HepG2 (cell line): ENCODE measurements around the gene CKS2.

Source experiments
- ELF1 ChIP-seq: sonication (generic); formaldehyde crosslinking; IDR thresholded peaks from 2 replicates; pipeline ENCODE4 v1.4.0; 2020; ENCODE audit warnings: missing genetic modification reagents
- EP300 ChIP-seq, 3 experiments: sonication (generic) in 1 of 3; formaldehyde crosslinking in 1 of 3; IDR thresholded peaks; 2 replicates each; pipeline versions ENCODE4 v1.5.1 to v1.6.1; 2011 to 2020; ENCODE audit warnings: low read depth in 2 of 3, low read length in 2 of 3, borderline replicate concordance in 1 of 3, improper control_type of control experiment in 1 of 3, mild to moderate bottlenecking in 1 of 3, missing genetic modification reagents in 1 of 3, moderate library complexity in 1 of 3
- GABPA ChIP-seq, 2 experiments: IDR thresholded peaks; 2 replicates each; pipeline ENCODE4 v1.6.1; 2011 to 2016; ENCODE audit warnings: low read depth in 2 of 2, low read length in 1 of 2, missing biosample characterization in 1 of 2, missing genetic modification characterization in 1 of 2
- KAT2B ChIP-seq: fragments of 150-350 bp; IDR thresholded peaks from 2 replicates; pipeline ENCODE4 v1.6.1; 2014; ENCODE audit warnings: low read depth, low read length, borderline replicate concordance
- POLR2AphosphoS5 ChIP-seq: IDR thresholded peaks from 2 replicates; pipeline ENCODE4 v1.6.1; 2012; ENCODE audit warnings: low read depth, low read length
- SALL2 ChIP-seq: sonication (generic); formaldehyde crosslinking; IDR thresholded peaks from 2 replicates; pipeline ENCODE4 v1.8.1; 2023; ENCODE audit warnings: mild to moderate bottlenecking, missing genetic modification reagents, inconsistent platforms
- TBP ChIP-seq: sonication (generic); formaldehyde crosslinking; IDR thresholded peaks from 2 replicates; pipeline ENCODE4 v1.5.0; 2020; ENCODE audit warnings: missing genetic modification reagents
- ZNF124 ChIP-seq: sonication (generic); formaldehyde crosslinking; IDR thresholded peaks from 2 replicates; pipeline ENCODE4 v1.4.0; 2020; ENCODE audit warnings: missing genetic modification reagents
- ZNF547 ChIP-seq: sonication (generic); formaldehyde crosslinking; IDR thresholded peaks from 2 replicates; pipeline ENCODE4 v1.5.1; 2020; ENCODE audit warnings: mild to moderate bottlenecking, missing genetic modification reagents
- ZSCAN30 ChIP-seq: sonication (generic); formaldehyde crosslinking; IDR thresholded peaks from 2 replicates; pipeline ENCODE4 v1.5.0; 2020; ENCODE audit warnings: mild to moderate bottlenecking, missing genetic modification reagents
- TF ChIP-seq, protein P1 (sequence below): sonication (generic); formaldehyde crosslinking; IDR thresholded peaks from one replicate; pipeline ENCODE4 v1.5.1; 2020; ENCODE audit warnings: mild to moderate bottlenecking, missing genetic modification reagents; ENCODE audit errors: not compliant biosample characterization
- TF ChIP-seq, protein P2 (sequence below): sonication (generic); formaldehyde crosslinking; IDR thresholded peaks from 2 replicates; pipeline ENCODE4 v1.8.0; 2022; ENCODE audit warnings: mild to moderate bottlenecking, missing genetic modification reagents
- TF ChIP-seq, protein P3 (sequence below): sonication (generic); formaldehyde crosslinking; IDR thresholded peaks from 2 replicates; pipeline ENCODE4 v1.4.0; 2020; ENCODE audit warnings: missing genetic modification reagents

DNA sequence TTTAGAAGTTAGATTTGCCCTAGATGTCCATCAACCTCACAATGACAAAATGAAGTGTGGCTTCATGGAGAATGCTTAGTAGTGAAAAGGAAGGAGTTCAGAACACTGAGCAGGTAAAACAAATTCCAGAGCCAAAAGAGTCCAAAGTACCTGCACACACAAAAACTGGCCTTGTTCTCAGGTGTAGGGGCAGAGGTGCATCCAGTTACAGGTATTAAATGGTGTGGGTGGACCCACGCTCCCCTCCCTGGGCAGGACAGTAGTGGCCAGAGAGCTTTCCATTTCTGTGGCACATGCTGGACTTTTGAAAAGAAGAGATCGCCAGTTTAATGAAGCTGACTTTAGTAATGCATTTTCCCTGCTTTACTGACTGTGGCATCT, 54.5 kb downstream of the CKS2 start:
- TF ChIP-seq, protein P1, sequence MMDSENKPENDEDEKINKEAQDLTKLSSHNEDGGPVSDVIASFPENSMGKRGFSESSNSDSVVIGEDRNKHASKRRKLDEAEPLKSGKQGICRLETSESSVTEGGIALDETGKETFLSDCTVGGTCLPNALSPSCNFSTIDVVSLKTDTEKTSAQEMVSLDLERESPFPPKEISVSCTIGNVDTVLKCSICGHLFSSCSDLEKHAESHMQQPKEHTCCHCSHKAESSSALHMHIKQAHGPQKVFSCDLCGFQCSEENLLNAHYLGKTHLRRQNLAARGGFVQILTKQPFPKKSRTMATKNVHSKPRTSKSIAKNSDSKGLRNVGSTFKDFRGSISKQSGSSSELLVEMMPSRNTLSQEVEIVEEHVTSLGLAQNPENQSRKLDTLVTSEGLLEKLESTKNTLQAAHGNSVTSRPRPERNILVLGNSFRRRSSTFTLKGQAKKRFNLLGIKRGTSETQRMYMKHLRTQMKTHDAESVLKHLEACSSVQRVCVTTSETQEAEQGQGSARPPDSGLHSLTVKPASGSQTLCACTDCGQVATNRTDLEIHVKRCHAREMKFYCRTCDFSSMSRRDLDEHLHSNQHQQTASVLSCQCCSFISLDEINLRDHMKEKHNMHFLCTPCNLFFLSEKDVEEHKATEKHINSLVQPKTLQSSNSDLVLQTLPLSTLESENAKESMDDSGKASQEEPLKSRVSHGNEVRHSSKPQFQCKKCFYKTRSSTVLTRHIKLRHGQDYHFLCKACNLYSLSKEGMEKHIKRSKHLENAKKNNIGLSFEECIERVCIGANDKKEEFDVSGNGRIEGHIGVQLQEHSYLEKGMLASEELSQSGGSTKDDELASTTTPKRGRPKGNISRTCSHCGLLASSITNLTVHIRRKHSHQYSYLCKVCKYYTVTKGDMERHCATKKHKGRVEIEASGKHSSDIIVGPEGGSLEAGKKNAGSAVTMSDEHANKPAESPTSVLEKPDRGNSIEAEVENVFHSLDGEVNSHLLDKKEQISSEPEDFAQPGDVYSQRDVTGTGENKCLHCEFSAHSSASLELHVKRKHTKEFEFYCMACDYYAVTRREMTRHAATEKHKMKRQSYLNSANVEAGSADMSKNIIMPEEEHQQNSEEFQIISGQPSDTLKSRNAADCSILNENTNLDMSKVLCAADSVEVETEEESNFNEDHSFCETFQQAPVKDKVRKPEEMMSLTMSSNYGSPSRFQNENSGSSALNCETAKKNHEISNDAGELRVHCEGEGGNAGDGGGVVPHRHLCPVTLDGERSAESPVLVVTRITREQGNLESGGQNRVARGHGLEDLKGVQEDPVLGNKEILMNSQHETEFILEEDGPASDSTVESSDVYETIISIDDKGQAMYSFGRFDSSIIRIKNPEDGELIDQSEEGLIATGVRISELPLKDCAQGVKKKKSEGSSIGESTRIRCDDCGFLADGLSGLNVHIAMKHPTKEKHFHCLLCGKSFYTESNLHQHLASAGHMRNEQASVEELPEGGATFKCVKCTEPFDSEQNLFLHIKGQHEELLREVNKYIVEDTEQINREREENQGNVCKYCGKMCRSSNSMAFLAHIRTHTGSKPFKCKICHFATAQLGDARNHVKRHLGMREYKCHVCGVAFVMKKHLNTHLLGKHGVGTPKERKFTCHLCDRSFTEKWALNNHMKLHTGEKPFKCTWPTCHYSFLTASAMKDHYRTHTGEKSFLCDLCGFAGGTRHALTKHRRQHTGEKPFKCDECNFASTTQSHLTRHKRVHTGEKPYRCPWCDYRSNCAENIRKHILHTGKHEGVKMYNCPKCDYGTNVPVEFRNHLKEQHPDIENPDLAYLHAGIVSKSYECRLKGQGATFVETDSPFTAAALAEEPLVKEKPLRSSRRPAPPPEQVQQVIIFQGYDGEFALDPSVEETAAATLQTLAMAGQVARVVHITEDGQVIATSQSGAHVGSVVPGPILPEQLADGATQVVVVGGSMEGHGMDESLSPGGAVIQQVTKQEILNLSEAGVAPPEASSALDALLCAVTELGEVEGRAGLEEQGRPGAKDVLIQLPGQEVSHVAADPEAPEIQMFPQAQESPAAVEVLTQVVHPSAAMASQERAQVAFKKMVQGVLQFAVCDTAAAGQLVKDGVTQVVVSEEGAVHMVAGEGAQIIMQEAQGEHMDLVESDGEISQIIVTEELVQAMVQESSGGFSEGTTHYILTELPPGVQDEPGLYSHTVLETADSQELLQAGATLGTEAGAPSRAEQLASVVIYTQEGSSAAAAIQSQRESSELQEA (CRISPR knock-in tag): no peak
- no peak for TF ChIP-seq TBP (CRISPR knock-in tag)
- TF ChIP-seq ZNF547 (CRISPR knock-in tag): no peak
- TF ChIP-seq POLR2AphosphoS5: no peak
- TF ChIP-seq EP300 (IDR thresholded peaks at IDR 0.05; ENCODE audit: low read depth in 2 of 2, low read length in 2 of 2): no peak
- TF ChIP-seq EP300 (CRISPR knock-in tag; IDR thresholded peaks at IDR 0.05; ENCODE audit: borderline replicate concordance): no peak
- no peak for TF ChIP-seq ELF1 (CRISPR knock-in tag)
- no peak for TF ChIP-seq KAT2B
- TF ChIP-seq, protein P2, sequence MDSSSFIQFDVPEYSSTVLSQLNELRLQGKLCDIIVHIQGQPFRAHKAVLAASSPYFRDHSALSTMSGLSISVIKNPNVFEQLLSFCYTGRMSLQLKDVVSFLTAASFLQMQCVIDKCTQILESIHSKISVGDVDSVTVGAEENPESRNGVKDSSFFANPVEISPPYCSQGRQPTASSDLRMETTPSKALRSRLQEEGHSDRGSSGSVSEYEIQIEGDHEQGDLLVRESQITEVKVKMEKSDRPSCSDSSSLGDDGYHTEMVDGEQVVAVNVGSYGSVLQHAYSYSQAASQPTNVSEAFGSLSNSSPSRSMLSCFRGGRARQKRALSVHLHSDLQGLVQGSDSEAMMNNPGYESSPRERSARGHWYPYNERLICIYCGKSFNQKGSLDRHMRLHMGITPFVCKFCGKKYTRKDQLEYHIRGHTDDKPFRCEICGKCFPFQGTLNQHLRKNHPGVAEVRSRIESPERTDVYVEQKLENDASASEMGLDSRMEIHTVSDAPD (CRISPR knock-in tag): no peak
- no peak for TF ChIP-seq ZNF124 (CRISPR knock-in tag)
- TF ChIP-seq, protein P3, sequence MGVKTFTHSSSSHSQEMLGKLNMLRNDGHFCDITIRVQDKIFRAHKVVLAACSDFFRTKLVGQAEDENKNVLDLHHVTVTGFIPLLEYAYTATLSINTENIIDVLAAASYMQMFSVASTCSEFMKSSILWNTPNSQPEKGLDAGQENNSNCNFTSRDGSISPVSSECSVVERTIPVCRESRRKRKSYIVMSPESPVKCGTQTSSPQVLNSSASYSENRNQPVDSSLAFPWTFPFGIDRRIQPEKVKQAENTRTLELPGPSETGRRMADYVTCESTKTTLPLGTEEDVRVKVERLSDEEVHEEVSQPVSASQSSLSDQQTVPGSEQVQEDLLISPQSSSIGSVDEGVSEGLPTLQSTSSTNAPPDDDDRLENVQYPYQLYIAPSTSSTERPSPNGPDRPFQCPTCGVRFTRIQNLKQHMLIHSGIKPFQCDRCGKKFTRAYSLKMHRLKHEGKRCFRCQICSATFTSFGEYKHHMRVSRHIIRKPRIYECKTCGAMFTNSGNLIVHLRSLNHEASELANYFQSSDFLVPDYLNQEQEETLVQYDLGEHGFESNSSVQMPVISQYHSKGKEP: no peak
- no peak for TF ChIP-seq GABPA (IDR thresholded peaks at IDR 0.05; ENCODE audit: low read depth, low read length)
- TF ChIP-seq GABPA (CRISPR knock-in tag; IDR thresholded peaks at IDR 0.05; ENCODE audit: low read depth): no peak
- TF ChIP-seq ZSCAN30: no peak
- TF ChIP-seq SALL2 (CRISPR knock-in tag): no peak
